GM18508 (cell line): Measurements from ENCODE around the gene WDR31.
"Not testable (repeated sequence)": the region's sequence is repeated elsewhere in the genome, so short reads cannot be mapped to it uniquely, and the experiment has no call there.

Experiments used
- ATAC-seq: cut with Tn5 transposase; IDR thresholded peaks from one replicate; pipeline ENCODE4 v1.9.1; 2021; ENCODE audit warnings: moderate number of reproducible peaks; ENCODE audit not compliant: insufficient read depth, unreplicated experiment

WDR31 gene

DNA sequence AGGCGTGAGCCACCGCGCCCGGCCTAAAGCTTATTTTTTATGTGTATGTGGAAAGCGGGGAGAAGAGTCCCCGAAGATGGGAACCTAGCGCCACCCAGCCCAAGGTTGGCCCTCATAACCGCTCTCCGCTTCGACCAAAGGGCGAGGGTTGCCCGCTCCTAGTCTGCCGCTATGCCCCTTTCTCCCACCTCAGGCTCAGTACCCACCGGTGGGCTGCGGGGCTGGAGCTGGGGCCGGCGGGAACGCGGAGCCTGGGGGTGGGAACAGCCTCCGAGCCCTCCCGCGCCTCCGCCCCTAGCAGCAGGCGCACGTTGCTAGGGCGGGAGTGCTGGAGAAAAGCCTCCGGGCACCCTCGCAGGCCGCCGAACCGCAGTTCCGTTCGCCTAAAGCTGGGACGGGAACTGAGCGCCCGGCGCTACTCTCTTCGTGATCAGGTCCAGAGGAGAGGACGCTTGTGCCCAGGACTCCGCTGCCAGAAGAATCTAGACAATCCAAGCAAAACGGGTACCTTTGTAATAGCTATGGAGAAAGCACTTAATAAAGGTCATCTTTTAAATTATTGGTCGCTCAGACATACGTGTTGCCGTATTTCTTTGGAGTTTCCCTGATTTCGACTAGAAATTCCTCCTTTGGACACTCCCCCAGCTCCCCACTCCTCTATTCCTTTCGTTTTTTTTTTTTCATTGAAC, at the start of gene WDR31:
WDR31 (minus strand) TSS at position 265 of the 689 bp plus-strand sequence. CDS start 8,253 bp downstream, outside the sequence.
- ATAC-seq = peak; percentile 80

- no peak for ATAC-seq
Measured at GRCh38 chr9:113389451-113389850, 49.4 kb upstream of the WDR31 start.

- ATAC-seq = no peak
Measured at GRCh38 chr9:113388833-113389232, 48.8 kb upstream of the WDR31 start.

GRCh38 chr9:113387560-113388230, 47.6 kb upstream of the WDR31 start:
- ATAC-seq = no peak

DNA sequence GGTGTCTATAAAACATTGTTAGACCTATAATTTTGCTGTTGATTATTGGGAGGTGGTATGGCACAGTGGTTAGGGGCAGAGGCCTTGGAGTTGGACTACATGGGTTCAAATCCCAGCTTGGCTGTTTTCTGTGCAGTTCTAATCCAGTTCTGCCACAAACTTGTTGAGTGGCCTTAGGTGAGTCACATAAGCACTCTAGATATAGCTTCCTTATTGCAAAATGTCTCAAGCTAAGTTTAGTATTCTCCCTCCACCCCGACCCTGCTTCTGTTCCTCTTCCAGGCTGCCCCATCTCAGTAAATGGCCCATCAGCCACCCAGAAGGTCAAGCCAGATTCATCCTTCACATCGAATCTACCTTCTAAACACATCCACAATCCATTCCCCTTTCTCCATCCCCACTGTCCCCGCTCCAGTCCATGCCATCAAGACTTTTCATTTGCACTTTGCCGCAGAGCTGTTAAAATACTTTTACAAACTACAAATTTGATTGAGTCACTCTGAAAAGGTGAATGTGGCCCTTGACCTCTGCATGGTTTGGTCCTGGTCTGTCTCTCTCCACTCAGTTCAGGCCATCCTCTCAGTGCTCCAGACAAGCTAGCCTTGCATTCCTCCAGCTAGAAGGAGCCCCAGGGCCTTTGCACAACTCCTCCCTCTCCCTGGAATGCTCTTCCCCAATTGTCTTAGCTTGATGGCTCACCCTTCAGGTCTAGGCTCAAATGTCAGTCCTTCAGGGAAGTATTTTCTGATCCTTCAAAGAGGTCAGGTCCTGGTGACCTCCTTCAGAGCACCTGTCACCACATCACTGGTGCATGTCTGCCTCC, 46.7 kb upstream of the WDR31 start:
- no peak for ATAC-seq

DNA sequence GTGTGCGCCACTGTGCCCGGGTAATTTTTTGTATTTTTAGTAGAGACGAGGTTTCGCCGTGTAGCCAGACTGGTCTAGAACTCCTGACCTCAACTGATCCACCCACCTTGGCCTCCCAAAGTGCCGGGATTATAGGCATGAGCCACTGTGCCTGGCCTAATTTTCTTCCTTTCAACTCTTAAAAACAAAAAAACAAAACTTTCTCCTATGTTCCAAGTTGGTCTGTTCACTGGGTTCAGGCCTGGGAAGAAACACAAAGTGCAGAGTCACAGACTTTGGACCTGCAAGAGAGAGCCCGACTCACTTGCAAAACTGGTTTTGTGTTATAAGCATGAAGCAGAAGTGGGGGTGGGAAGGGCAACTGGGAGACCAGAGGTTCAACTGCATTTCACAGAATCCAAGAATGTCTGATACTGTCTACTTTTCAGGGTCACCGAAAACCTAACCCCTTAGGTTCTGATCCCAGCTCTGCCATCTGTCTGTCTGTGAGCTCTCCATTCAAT, 41.9 kb upstream of the WDR31 start:
- ATAC-seq = no peak

GRCh38 chr9:113381441-113381840, 41.4 kb upstream of the WDR31 start:
- ATAC-seq = not testable (repeated sequence)

GRCh38 chr9:113380869-113381378, 40.8 kb upstream of the WDR31 start:
- ATAC-seq = peak; percentile 53

DNA sequence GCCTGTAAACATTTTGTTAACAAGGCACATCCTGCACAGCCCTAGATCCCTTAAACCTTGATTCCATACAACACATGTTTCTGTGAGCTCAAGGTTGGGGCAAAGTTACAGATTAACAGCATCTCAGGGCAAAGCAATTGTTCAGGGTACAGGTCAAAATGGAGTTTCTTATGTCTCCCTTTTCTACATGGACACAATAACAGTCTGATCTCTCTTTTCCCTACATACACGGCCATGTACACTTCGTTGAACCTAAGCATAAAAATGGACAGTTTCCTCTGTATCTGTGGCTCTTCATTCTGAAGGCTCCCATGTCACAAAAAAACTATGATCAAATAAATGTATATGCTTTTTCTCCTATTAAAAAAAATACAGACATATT, 39.7 kb upstream of the WDR31 start:
- not testable (repeated sequence) for ATAC-seq

GRCh38 chr9:113379094-113379828, 39.2 kb upstream of the WDR31 start:
- ATAC-seq = not testable (repeated sequence)

GRCh38 chr9:113376634-113377567, 36.8 kb upstream of the WDR31 start, which contains the start of gene HDHD3:
TSS of gene HDHD3 (minus strand) at chr9:113376986. CDS start at chr9:113374354, 2,632 bp downstream.
- ATAC-seq = no peak

DNA sequence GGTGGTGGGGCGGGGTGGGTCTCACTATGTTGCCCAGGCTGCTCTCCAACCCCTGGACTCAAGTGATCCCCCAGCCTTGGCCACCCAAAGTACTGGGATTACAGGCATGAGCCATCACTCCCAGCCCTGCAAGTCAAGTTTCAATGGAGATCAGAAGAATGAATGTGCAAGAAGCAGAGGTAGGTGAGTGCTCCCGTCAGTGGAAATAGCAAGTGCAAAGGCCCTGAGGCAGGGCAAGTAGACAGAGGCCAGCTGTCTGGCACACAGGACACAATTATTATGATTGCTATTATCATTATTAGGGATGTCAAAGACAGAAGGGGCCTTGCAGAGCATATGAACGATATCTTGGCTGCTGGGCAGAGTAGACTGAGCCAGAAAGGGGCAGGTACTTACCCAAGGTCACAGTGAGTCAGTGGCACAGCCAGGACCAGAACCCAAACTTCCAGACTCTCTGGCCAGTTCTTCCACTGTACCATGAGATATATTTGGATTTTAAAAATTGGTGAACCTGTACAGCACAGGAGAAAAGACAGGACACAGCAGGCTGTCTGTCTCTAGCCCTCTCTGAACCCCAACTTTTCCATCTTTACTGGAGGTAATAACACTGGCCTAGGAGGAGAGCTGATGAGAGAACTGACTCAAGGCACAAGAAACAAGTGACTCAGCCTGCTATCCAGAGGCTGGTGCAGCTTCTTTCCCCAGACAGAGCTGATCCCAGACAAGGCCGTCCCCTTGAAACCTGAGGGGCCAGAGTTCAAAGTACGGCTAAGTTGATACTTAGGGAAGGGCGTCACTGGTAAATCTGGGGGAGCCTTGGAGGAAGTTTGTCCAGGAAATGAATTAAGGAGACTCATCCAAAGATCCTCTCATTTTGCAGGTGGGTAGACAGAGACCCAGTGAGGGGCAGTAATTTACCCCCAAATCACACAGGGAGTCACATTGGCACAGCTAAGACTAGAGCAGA, 35.3 kb upstream of the WDR31 start:
- ATAC-seq = no peak

DNA sequence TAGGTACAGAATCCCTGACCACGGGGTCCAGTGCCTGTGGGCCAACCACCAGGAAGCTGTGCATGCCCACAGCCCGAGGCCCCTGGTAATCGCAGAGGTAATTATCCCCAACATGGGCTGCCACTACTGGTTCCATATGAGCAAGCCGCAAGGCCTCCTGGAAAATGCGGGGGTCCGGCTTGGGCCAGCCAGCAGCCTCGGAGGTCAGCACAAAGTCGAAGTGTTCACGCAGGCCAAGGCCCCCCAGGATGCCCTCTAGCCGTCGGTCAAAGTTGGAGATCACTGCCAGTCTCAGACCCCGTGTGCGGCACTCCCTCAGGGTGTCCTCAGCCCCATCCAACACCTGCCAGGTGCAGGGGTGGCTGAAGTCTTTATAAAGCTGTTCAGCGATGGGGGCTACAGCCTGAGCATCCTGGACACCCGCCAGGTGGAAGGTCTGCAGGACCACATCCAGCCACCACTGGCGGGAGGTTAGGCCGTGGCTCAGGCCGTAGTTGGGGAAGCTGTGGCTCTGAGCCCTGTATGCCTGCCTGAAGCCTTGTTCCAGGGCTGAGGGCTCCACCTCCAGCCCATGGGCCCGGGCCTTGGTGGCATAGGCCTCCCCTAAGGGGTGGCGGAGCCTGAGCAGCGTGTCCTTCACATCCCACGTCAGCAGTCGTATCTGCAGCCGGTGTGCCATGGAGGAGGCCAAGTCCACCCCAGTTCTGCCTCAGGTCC, 33.8 kb upstream of the WDR31 start:
- ATAC-seq = no peak

DNA sequence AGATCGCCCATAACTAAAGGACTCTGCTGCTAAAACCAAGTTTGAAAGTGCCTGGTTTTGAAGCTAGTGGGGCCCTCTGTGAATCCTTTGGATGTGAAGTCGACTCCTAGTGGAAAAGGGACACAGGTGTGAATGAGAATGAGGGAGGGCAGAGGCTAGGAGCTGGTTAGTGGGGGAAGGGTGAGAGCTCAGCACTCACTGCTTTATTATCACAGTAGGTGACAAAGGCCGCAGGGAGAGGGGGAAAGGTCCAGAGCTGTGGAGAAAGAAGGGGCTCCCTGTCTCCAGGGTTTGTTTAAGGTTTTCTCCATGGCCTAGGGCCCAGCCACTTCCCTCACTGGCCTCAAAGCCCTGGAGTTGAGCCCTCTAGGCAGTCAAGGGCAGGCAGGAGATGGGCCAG, 33.2 kb upstream of the WDR31 start:
- ATAC-seq = no peak

- no peak for ATAC-seq
Measured at GRCh38 chr9:113372059-113372458, 32.0 kb upstream of the WDR31 start.

GRCh38 chr9:113370806-113371325, 30.8 kb upstream of the WDR31 start:
- no peak for ATAC-seq

GRCh38 chr9:113369855-113370140, 29.7 kb upstream of the WDR31 start:
- ATAC-seq = no peak
